ENCODE measurements around the gene SLC28A1. TPM values are rescaled to one million over a fixed set of nuclear protein-coding genes. Genes with fewer than 3 reads are reported as not detected.
A peak's percentile ranks its signal among the peaks of the same experiment; 100 is the strongest.
"Not testable (repeated sequence)": the region's sequence is repeated elsewhere in the genome, so short reads cannot be mapped to it uniquely, and the experiment has no call there.

The SLC28A1 gene
- total RNA-seq, 1 donor from 2014 or later = not detected

GRCh38 chr15:84973492-84974460 lies 89.3 kb downstream of the SLC28A1 start:
- no peak for DNase-seq

- no peak for DNase-seq
Measured at GRCh38 chr15:84975871-84976351, 91.4 kb downstream of the SLC28A1 start.

- DNase-seq = no peak
Measured at GRCh38 chr15:84976746-84977345, 92.4 kb downstream of the SLC28A1 start.

GRCh38 chr15:84979651-84980050 lies 95.2 kb downstream of the SLC28A1 start:
- no peak for DNase-seq

GRCh38 chr15:84980196-84981053 lies 96.0 kb downstream of the SLC28A1 start:
- peak; percentile 80 for DNase-seq

GRCh38 chr15:84981054-84981710 lies 96.7 kb downstream of the SLC28A1 start:
- peak; percentile 90 for DNase-seq

GRCh38 chr15:84981711-84982300 lies 97.3 kb downstream of the SLC28A1 start, which contains the start of gene PDE8A:
Gene PDE8A, plus strand, starts transcription at chr15:84981856. Its CDS starts 307 bp downstream, at chr15:84982163.
- peak; percentile 22 for DNase-seq

GRCh38 chr15:84982301-84982920 lies 97.9 kb downstream of the SLC28A1 start:
- no peak for DNase-seq

- DNase-seq = no peak
Measured at GRCh38 chr15:84983294-84983693, 98.8 kb downstream of the SLC28A1 start.

- DNase-seq = no peak
Measured at GRCh38 chr15:84983711-84984110, 99.2 kb downstream of the SLC28A1 start.

GRCh38 chr15:84985158-84985557 lies 100.7 kb downstream of the SLC28A1 start:
- DNase-seq = no peak

GRCh38 chr15:84987351-84987750 lies 102.9 kb downstream of the SLC28A1 start:
- DNase-seq = not testable (repeated sequence)

- no peak for DNase-seq
Measured at GRCh38 chr15:84987949-84988624, 103.6 kb downstream of the SLC28A1 start.

GRCh38 chr15:84988909-84989644 lies 104.6 kb downstream of the SLC28A1 start:
- DNase-seq = no peak

GRCh38 chr15:84990507-84990906 lies 106.0 kb downstream of the SLC28A1 start:
- no peak for DNase-seq

- no peak for DNase-seq
Measured at GRCh38 chr15:84991014-84991712, 106.7 kb downstream of the SLC28A1 start.

GRCh38 chr15:84992157-84992944 lies 107.9 kb downstream of the SLC28A1 start:
- no peak for DNase-seq

Measured in occipital lobe (tissue), 2 donors.